ENCODE measurements around the gene IQCK.
"Not testable (repeated sequence)": the region's sequence is repeated elsewhere in the genome, so short reads cannot be mapped to it uniquely, and the experiment has no call there.

Gene IQCK

DNA sequence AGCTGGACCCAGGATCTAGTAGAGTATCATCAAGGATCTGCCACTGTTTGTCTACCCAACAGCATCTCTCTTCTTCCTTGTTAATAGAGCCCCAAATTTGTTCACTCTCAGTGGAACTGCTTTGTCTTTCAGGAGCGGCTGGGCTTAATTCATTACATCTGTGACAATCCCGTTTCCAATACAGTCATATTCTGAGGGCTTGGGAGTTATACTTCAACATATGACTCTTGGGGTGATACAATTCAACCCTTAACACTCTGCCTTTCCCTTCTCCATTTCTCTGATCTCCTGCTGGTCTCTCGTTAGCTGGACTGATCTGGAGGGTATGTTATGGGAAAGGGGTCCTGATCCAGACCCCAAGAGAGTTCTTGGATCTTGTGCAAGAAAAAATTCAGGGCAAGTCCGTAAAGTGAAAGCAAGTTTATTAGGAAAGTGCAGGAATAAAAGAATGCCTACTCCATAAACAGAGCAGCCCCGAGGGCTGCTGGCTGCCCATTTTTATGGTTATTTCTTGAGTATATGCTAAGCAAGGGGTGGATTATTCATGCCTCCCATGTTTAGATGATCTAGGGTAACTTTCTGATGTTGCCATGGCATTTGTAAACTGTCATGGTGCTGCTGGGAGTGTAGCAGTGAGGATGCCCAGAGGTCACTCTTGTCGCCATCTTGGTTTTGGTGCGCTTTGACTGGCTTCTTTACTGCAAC lies 42.4 kb downstream of the IQCK start:
- FAIRE-seq, result no peak

DNA sequence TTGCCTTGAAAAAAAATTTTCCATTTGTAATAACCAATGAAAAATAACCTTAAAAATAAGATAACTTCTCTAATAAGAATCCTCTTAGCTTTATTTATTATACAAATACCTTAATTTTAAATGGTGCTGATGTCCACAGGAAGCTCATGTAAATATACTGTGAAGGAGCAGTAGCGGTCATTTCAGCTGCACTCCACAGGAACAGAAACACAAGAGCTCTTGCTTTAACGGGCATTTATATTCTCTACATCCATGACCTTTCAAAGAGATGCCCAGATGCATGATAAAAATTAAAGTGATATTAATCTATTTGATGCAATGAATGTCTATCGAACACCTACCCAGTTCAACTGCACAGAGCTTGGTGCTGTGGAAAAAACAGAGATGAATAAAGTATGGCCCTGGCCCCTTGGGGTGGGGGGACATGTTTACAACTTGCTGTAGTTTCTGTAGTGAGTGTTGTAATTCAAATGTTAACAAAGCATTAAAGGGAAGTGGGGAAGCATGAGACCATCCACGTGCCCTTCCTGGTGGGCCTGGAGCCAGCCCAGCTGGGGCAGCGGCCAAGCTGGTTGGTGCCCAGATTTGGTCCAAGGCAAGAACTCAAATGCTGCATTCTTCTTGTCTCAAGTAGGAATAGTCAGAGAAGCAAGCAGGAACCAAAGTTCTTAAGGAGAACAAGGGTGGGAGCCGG lies 47.9 kb downstream of the IQCK start:
- FAIRE-seq, result no peak

DNA sequence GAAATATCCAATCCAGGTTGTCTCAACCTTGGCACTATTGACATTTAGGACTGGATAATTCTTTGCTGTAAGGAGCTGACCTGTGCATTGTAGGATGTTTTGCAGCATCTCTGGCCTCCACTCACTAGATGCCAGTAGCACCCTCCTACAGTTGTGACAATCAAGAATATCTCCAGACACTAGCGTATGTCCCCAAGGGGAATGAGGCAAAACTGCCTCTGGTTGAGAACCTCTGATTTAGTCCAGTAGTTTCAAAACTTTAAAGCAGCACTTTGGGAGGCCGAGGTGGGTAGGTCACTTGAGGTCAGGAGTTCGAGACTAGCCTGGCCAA lies 48.4 kb downstream of the IQCK start:
- no peak for FAIRE-seq

DNA sequence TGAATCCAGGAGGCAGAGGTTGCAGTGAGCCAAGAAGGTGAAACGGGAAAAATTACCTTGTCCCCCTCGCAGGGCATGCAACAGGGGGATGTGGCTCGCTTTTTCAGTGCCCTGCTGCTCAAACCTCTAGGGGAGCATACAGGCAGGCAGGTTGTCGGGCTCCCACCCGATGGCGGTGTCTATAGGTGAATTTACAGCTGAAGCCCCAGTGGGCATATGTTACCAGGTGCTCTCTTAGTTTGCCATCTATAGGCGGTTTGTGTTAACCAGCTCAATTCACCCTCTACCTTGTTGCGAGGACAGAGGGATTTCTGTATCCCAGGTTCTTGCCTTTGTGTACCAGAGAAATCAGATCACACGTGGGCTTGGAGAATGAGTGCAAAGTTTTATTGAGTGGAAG lies 48.9 kb downstream of the IQCK start:
- no peak for FAIRE-seq

DNA sequence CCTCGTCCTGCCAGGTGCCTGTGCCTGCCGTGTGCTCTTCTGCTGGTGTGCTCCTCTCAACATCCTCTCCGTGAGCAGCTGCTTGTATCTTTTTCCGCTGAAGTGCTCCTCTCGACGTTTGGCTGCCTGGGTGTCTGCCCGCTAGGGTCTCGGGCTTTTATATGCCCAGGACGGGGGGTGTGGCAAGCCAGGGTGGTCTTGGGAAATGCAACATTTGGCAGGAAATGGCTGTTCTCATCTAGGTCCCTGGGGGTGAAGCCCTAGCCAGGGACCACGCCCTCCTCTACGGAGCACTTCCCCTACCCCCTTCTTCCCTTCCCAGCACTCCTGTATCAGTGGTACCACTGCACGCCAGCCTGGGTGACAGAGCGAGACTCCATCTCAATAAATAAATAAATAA lies 49.4 kb downstream of the IQCK start:
- FAIRE-seq, result no peak

DNA sequence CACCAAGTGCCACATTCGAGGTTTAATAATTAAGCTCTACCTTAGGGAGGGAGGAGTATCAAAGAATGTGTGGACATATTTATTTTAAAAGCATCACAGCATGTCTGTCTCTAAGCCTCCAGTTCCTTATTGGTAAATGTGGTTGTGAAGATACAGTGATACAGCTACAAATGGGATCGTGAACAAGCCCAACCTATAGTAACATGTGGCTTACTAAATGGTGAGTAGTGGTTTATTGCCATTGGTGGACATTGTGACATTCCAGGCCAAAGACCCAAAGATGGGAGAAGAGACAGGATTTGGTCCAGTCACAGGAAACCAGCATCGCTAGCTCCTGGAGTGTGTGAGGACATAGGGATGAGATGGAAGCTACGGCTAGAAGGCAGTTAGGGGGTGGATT lies 51.2 kb downstream of the IQCK start:
- no peak for FAIRE-seq

DNA sequence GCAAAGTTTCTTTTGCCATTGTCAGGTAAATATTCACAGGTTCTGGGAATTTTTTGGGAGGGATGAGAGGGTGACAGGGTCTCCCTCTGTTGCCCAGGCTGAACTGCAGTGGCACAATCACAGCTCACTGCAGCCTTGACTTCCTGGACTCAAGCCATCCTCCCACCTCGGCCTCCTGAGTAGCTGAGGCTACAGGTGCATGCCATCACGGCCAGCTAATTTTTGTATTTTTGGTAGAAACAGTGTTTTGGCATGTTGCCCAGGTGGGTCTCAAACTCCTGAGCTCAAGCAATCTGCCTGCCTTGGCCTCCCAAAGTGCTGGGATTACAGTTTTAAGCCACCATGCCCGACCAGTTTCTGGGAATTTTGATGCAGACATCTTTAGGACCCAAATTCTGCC lies 53.0 kb downstream of the IQCK start:
- FAIRE-seq, result no peak

DNA sequence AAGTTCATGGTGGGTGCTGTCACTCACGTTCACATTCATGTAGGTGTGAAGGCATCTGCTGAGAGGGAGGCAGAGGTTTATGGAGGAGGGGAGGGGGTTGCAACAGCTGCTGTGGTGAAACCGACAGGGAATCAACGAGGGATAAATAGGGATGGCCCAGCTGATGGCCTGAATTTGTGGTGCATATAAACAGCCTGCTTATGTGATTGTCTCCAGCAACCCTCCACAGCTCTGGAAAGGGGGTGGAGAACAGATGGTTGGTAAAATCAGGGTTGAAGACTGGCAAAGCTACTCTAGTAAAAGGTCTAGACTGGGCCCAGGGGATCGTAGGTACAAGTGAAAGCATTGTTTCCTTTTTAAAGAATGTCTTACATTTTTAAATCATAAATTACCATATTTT lies 53.7 kb downstream of the IQCK start:
- no peak for FAIRE-seq

DNA sequence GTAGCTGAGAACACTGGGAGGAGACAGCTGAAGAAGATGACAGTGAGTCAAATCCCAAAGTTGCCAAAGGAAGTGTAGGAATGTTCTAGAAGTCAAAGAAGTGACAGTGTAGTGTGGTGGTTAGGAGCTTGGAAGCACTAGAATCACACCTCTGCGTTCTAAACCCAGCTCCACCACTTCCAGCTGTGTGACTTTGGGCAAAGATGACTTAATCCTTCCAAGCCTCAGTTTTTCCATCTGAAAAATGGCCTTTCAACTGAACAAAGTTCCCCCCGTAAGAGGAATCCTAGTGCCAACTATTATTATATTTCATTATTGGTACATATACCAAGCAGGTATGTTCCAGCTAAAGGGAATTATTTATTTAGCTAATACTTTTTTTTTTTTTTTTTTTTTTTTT lies 56.0 kb downstream of the IQCK start:
- no peak for FAIRE-seq

DNA sequence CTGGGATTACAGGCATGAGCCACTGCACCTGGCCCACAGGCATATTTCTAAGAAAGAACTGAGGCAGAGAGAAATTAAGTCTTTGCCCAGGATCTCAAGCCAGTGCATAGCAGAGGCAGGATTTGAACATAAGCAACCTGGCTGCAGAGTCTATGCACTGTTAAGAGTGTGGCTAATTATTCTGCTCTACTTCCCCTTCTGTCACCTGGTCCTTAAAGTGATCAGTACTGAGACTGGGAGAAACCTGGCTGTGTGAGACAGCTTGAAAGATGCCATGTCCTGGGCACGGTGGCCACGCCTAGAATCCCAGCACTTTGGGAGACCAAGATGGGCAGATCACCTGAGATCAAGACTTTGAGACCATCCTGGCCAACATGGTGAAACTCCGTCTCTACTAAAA lies 58.1 kb downstream of the IQCK start:
- no peak for FAIRE-seq

DNA sequence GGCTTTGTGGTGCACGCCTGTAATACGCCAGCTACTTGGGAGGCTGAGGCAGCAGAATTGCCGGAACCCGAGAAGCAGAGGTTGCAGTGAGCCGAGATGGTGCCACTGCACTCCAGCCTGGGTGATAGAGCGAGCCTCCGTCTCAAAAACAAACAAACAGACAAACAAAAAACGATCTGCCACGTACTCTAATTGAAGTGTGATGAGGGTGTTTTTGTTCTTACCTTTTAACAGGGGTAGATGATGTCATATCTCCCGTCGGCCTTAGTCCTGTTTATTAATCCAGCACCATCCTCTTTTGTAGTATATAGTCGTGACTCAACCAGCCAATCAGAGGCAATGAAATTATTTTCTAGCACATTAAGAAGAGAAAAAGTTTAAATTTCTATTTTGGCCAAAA lies 58.5 kb downstream of the IQCK start:
- FAIRE-seq, result no peak

DNA sequence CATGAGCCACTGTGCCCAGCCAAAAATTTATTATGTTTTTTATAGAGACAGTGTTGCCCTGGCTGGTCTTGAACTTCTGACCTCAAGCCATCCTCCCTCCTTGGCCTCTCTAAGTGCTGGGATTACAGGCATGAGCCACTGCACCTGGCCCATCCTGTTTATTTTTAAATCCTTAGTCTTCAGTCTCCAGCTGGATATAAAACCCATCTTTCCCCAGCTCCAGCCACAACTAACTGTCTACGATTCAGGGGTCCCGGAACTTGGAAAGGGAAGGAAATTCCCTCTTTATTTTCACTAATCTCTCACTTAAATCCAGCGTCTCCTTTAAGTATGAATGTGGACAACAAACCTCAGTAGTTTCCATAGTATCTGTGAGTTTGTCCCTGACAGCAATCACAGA lies 62.2 kb downstream of the IQCK start:
- no peak for FAIRE-seq

DNA sequence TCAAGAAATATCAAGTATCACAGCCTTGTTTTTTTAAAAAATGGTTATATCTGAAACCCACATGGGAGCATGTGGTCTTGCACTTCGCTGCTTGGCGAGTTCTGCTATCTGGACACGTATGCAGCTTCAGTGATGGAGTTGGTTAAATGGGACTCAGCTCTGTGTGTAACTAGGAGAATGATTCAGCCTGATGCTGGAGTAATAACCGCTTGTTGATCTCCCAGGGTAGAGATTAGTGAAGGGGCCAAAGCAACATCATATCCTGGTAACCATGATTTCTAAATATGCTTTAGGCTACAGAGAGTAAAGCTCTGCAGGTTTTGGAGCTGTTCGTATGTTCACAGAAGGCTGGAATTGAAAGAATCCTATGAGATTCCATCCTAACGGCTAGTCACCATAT lies 63.2 kb downstream of the IQCK start:
- FAIRE-seq, result no peak

DNA sequence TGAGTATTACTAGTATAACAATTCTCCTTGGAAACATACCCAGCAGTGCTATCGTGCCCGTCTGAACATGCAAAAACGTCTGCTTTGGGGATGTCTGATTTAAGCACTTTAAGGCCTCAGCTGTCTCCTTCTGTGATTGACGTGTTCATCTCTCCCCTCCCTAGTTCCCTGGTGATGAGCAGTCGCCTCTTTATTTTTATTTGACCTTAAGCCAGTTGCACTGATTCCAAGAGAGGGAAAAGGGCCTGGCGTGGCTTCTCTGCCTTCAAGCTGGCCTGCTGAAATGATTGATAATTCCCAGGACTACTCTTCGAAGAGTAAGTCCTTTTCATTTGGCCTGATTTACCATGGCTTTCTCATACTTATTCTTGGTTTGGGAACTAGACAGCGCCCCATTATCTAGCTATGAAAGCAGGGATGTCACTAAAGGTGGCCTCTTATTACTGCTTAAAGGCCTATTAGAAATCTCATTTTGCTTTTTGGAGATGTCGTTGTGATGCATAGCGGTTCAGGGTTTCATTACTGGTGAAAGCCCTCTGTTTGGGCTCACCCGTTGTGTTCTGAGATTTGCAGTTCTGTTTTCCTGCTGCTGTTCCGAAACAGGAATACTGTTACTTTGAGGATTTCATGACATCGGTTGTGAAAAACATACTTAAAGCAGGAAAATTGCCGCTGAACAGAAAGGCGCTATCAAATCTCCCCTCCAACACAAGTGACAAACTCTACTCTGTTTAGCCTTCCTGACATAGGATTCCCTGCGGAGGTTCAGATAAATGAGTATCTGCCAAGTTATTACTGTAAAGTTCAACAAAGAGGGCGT lies 65.5 kb downstream of the IQCK start:
- no peak for FAIRE-seq

DNA sequence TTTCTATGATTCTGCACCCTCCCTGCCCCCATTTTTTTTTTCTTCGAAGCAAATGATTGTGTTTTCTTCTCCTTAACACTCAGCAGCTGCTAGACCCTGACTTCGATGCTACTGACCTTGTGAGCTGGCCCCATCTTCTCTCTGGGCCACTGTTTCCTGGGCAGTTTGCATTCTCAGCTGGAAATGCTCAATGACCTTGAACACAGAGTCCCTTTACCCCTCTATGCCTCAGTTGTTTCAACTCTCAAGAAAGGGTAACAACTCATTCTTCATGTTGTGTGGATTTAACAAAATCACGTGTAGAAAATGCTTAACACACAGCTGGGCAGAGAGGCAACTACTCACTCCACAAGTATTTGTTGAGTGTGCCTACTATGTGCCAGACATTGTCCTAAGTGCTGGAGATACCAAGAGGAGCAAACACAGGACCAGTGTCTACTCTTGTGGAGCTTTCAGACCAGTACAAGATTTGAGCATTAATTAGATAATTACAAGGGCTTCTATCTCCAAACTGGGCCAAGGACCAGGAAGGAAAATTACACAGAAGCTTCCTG lies 66.2 kb downstream of the IQCK start:
- FAIRE-seq, result no peak

DNA sequence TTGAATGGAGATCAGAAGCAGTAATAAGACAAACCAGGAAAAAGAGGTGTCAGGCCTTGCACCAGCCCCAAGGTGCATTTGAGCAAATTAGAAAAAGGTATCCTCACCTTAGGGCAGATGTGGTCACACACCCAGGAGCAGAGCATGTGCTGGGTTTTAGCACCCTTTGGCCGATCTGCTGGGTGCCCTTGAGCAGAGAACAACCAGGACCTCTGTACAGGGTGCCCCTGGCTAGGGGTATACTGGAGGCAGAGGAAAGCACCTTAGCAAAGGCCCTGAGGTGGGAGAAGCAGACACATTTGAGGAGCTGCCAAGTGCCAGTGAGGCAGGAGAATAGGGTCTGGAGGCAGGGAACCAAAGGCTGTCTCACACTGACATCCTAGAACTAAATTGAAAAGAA lies 67.0 kb downstream of the IQCK start:
- FAIRE-seq, result no peak

DNA sequence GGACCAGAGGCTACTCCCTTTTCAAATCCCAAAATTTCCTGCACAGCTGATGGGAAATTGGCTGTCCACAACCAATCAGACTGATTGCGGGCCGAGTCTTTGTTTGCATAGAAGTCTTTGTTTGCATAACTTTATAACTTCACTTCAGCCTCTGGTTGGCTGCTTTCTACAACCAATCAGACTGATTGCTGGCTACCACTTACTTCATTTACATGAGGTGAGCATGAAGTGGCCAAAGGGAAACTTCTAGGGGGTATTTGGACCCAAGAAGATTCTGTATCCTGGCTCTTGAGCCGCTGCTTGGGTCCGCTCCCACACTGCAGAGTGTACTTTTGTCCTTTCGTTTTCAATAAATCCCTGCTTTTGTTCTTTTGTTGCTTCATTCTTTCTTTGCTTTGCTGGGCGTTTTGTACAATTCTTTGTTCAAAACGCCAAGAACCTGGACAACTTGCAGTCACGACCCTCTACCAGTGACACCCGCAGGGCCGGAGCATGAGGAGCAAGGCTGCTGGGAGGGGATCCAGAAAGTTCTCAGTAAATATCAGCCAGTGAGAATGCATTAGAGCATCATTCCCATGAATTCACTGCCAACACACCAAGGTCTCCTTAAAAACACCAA lies 67.5 kb downstream of the IQCK start:
- FAIRE-seq, result no peak

DNA sequence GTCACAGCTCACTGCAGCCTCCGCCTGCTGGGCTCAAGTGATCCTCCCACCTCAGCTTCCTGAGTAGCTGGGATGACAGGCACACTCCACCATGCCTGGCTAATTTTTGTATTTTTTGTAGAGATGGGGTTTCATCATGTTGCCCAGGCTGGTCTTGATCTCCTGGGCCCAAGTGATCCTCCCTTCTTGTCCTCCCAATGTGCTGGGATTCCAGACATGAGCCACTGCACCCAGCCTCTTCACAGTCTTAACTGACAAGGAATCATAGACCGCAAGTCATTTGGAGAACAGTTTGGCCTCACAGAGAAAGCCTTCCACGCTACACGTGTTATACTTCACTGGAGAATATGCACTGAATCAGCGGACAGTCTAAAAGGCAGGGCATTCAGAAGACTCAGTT lies 83.3 kb downstream of the IQCK start:
- not testable (repeated sequence) for FAIRE-seq

DNA sequence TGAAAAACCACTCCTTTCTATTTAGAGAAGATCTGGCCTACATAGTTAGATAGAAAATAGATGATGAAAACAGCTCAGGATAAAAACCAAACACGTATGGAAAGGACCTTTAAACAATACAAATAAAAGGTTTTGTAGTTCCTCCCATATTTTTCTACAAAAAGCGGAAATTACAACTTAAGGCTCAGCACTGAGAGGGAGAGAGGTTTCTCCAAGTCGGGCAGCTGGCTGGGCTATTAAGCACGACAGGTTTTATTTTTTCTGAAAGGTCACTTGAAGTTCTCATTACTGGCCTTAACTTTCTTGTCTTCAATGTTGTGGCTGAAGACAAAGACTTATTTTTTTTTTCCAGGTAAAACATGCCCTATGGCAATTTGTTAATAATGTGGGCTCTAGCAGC lies 83.8 kb downstream of the IQCK start:
- not testable (repeated sequence) for FAIRE-seq

DNA sequence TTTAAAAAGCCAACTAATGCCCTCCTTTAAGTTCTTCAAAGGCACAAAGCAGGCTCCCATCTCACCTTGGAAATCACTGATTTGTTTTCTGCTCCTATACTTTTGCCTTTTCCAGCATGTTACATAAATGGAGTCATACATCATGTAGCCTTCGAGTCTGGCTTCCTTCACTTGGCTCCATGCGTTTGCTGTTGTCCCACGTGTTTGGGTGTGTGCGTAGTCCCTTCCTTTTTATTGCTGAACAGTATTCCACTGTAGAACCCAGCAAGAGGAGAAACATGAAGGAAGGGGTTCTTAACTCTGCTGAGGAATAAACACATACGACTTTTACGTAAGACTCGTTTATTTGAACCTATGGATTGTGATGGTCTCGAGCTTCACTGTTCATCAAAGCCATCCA lies 84.5 kb downstream of the IQCK start:
- no peak for FAIRE-seq

DNA sequence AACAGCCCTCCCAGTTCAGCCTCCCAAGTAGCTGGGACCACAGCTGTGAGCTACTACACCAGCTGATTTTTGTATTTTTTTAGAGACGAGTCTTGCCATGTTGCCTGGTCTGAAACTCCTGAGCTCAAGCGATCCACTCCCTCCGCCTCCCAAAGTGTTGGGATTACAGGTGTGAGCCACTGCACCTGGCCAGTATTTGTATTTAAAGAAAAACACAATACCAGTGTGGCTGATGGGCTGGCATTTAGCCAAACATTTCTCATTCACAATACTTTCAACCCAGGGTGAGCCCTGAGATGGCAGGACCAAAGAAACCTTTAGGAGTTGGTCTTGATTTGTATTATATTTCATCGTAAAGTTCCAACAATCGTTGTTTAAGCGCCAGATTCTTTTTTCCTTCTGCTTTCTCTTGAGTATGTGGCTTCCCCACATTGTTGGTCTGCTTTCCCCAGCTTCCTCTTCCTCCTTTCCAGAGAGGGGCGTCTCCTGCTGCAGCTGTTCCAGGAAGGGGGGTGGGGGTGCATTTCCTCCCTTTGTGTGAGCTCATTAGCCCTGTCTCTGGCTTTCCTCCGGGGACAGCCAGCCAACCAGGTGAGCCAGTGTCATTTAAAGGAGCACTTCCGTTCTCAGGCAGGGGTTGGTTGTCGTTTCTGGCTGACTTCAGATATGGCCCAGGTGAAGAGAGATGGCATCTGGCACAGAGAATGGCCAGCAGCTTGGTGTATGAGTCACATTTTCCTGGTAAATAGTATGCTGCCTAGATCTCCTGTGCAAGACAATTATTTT lies 86.7 kb downstream of the IQCK start:
- no peak for FAIRE-seq

DNA sequence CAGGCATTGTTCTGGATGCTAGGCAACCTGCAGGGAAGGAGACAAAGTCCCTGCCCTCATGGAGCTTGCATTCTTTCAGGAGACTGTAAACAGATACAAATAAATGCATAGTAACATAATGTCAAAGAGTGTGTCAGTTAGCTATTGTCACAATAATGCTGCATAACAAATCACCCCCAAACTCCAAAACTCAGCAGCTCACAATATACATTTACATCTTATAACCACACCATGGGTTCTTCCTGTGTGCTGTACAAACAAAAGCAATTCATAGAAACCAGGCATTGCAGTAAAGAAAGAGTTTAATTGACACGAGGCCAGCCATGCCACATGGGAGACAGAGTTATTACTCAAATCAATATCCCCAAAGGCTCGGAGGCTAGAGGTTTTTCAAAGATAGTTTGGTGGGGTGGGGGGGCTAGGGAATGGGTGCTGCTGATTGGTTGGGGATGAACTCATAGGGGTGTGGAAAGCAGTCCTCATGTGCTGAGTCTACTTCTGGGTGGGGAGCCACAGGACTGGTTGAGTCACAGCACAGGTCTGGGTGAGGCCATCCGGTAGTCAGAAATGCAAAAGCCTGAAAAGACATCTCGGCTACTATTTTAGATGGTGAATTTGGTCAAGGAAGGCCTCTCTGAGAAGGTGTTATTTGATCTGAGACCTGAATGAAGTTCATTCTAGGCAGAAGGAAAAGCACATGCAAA lies 87.5 kb downstream of the IQCK start:
- no peak for FAIRE-seq
